Measurements from ENCODE around the gene MAGEA11. TPM values are rescaled to one million over a fixed set of nuclear protein-coding genes. Genes with fewer than 3 reads are reported as not detected.
"Not testable (repeated sequence)": the region's sequence is repeated elsewhere in the genome, so short reads cannot be mapped to it uniquely, and the experiment has no call there.

Gene MAGEA11
- total RNA-seq, 1 donor: not detected

- no peak for TF ChIP-seq CTCF (IDR thresholded peaks at IDR 0.05; ENCODE audit: insufficient read depth, low read length)
- H3K4me3 ChIP-seq (ENCODE audit: low read depth, low read length): no peak overlapping the region
- no peak for DNase-seq (ENCODE audit: low read depth)
Measured at GRCh38 chrX:149687991-149688390, 23.9 kb upstream of the MAGEA11 start.

- no peak for TF ChIP-seq CTCF (IDR thresholded peaks at IDR 0.05; ENCODE audit: insufficient read depth, low read length)
- no peak overlapping the region for H3K4me3 ChIP-seq (ENCODE audit: low read depth, low read length)
- DNase-seq (ENCODE audit: low read depth): no peak
Measured at GRCh38 chrX:149688552-149688951, 23.3 kb upstream of the MAGEA11 start.

- TF ChIP-seq CTCF (IDR thresholded peaks at IDR 0.05; ENCODE audit: insufficient read depth, low read length): no peak
- DNase-seq (ENCODE audit: low read depth): no peak
- H3K4me3 ChIP-seq (ENCODE audit: low read depth, low read length): no peak overlapping the region
Measured at GRCh38 chrX:149691794-149692193, 20.1 kb upstream of the MAGEA11 start.

- not testable (repeated sequence) for DNase-seq (ENCODE audit: low read depth); H3K4me3 ChIP-seq (ENCODE audit: low read depth, low read length)
Measured at GRCh38 chrX:149692686-149693272, 19.1 kb upstream of the MAGEA11 start.

- H3K4me3 ChIP-seq (ENCODE audit: low read depth, low read length): no peak overlapping the region
- TF ChIP-seq CTCF (IDR thresholded peaks at IDR 0.05; ENCODE audit: insufficient read depth, low read length): no peak
- DNase-seq (ENCODE audit: low read depth): no peak
Measured at GRCh38 chrX:149699761-149700160, 12.1 kb upstream of the MAGEA11 start.

- no peak for DNase-seq (ENCODE audit: low read depth)
- no peak overlapping the region for H3K4me3 ChIP-seq (ENCODE audit: low read depth, low read length)
- no peak for TF ChIP-seq CTCF (IDR thresholded peaks at IDR 0.05; ENCODE audit: insufficient read depth, low read length)
Measured at GRCh38 chrX:149704664-149705063, 7.2 kb upstream of the MAGEA11 start.

- no peak overlapping the region for H3K4me3 ChIP-seq (ENCODE audit: low read depth, low read length)
- no peak for TF ChIP-seq CTCF (IDR thresholded peaks at IDR 0.05; ENCODE audit: insufficient read depth, low read length)
- no peak for DNase-seq (ENCODE audit: low read depth)
Measured at GRCh38 chrX:149707147-149707901, 4.5 kb upstream of the MAGEA11 start.
